Measurements from ENCODE around the gene TEAD1.

Gene TEAD1

DNA sequence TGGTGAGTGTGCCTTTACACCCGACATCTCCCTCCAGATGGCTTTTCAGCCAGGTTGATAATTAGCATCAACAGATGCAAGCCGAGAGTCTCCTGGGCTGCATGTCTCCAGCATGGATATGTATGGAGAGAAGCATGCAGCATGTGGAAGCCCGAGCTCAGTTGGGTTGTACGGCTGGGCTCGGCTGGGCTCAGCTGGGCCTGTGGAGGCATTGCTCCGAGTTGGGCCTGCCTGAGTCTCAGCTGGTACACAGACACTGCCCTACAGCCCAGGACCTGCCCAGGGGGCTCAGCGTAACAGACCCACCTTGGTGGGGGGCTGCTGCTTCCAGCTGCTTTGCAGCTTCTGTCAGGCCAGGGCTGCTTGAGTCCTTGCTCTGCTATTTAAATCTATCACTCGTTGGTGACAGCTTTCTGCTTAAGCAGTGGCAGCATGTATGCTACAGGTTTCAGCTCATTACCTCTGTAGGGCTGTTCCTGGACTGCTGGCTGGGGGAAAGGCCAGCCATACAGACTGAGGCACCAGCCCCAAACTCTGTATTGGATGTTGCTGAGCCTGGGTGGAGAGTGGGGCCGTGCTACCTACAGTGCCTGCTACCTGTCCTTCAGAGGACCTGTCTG lies 115.5 kb downstream of the TEAD1 start:
- no peak for DNase-seq (ENCODE audit: low read depth)

DNA sequence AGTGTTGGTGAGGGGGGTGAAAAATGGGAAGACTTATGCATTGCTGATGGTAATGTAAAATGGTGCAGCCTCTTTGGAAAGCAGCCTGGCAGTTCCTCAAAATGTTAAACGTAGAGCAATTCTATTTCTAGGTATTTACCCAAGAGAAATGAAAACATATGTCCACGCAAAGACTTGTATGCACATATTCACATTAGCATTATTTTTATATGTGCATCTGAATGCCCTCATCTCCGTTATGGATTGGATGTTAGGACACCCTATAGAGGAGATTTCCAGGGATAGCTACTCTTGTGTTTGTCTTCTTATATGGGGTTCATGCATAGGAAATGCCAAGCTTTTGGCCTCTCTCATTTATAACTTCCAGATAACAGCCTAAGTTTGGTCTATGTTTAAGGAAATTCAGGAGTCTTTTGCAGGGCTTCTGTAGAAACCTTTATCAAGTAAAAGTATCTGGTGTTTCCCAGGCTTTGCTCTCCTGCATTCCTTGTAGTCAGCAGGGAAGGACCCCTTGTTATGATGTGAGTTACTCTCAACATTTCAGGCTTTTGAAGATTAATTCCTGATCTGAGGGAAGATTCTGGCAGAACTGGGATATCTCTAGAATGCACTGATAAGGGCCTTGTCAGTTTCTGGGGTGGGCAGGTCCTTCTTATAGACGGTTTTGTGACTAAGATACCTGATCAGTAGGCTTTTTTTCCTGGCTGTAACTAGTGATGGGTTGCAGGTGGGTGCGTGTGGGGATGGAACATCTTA lies 116.8 kb downstream of the TEAD1 start:
- no peak for DNase-seq (ENCODE audit: low read depth)

DNA sequence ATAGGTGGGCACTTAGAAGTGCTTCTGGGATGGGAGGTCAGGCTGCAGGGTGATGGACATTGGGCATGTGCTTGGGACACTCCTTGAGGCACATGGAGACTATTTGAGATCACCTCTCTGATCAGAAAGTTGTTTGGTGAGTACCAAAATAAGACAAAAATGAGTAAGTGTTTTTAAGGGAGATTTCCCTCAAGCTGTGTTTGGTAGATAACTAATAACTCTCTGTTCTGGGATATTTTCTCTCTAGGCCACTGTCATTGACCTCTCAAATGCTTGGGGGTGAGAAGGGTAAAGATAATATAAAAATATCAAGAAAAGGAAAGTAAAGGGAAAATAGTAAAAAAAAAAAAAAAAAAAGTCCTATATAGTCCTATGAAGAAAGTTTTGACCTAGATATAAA lies 117.8 kb downstream of the TEAD1 start:
- DNase-seq (ENCODE audit: low read depth), result no peak

DNA sequence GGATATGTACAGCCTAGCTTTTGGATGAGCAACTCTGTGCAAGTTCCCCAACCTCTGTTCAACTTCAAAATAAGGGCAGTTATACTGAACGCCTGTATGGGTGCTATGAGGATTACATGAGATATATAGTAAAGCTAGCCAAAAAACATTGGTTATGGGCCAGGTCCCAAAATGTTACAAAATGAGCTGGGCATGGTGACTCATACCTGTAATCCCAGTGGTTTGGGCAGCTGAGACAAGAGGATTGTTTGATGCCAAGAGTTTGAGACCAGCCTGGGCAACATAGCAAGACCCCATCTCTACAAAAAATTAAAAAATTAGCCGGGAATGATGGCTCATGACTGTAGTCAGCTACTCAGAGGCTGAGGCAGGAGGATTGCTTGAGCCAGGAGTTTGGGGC lies 118.4 kb downstream of the TEAD1 start:
- DNase-seq (ENCODE audit: low read depth), result no peak

DNA sequence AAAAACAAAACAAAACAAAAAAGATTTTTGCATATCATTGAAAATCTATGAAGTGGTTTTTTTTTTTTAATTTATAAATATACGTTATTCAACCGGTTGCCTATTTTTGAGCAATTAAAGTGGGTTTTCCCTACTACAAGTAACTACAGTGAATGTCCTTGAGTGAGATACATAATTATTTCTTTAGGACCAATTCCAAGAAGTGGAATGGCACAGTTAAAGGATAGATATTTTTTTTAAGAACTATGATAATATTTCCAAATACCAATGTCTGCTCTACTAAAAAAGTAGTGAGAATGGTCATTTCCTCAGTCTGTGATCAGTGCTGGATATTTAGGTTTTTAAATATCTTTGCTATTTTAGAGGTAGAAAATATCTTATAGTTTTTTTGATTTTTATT lies 118.8 kb downstream of the TEAD1 start:
- DNase-seq (ENCODE audit: low read depth), result no peak

DNA sequence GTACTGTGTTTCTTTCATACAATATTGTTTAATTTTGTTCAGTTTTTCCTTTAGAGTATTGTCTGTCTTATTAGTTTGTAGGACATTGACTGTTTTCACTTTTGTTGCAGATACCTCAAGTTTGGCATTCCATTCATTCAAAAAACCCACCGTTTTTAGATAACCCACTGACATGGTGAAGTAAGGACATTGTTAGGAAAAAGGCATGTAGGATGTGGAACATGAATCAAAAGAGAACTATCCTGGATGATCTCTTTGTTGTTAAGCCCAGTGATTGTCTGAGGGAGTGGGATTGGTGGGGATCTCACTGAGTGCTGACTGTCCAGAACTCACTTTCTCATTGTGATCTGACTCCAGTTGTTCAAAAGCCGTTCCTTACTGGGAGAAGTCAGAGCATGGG lies 119.3 kb downstream of the TEAD1 start:
- no peak for DNase-seq (ENCODE audit: low read depth)

DNA sequence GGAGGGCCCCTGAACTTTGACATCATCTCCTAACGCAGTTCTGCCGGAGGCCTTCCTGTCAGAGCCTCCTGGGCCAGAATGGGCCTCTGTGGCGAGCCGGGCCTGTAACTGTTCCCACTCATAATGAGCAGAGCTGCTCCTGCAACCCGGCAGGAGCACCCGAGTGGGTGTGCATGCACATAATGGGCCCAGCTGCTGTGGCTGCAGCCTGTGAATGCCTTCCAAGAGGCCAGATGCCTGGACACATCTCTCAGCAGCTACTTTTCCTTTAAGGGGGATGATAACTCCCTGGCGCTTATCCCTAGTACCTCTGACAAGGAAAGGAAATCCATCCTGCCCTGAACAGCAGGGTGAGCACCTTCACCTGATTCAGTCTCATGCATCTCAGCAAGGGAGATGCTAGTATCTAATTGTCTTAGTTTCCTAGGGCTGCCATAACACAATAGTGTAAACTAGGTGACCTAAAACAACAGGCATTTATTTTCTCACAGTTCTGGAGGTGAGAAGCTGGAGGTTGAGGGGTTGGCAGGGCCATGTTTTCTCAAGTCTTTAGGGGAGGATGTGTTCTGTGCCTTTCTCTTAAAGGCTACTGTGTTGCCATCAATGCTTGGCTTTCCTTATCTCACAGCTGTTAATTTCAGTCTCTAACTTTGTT lies 120.5 kb downstream of the TEAD1 start:
- no peak for DNase-seq (ENCODE audit: low read depth)

DNA sequence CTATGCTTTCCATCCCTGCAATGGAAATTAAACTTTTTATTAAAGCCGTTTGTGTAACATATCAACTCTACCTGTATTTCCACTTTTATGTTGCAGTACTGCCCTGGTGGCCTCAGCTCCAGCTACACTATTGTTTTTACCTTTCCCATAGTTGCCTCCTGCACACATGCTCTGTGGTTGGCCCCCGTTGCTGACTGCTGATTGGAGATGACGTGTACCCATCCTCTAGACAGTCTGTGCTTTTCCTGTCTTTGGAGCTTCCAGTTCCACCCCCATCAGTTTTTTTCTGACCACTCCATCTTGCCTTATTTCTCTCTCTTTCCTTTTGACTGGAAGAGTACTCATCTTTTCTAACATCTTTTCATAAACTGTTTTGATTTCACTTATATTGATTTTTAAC lies 123.8 kb downstream of the TEAD1 start:
- no peak for DNase-seq (ENCODE audit: low read depth)

DNA sequence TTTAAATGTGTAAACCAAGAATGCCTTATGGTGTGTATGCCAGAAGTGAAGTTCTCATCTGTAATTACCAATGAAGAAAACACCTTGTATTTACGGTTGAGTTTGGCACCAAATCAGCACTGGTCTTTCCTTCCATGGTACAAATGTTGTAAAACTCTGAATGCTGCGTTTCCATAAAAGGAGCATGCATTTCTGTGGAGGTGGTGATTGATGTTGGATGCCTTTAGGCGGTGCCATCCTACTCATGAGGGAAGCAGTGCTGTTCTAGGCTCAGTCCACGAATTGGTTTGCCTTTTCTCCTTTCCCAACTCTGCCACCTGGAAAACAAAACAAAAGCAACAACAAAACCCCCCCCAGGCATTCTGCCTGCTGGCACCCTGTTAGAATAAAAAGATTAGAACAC lies 124.4 kb downstream of the TEAD1 start:
- DNase-seq (ENCODE audit: low read depth), result no peak

DNA sequence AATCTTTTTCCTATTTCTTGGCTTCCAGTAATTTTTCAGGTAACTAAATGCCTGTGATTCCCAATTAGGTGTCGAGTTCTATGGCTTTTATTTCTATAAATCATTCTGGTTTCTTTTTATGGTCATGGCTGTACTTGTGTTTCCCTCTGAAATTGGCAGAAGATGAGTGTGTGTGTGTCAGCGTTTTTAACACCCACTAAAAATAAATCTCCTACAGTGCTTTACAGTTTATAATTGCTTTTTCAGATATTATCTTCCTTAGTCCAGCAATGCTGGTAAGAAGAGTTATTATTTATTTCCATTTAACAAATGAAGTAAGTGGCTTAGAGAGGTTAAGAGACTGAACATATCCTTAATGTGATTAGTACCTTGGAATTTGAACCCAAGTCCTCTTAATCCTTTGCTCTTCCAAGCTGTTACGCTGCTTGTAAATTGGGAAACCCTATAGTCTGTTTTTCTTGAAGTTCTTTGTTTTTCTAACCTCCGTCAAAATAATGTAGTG lies 125.2 kb downstream of the TEAD1 start:
- DNase-seq (ENCODE audit: low read depth), result no peak

DNA sequence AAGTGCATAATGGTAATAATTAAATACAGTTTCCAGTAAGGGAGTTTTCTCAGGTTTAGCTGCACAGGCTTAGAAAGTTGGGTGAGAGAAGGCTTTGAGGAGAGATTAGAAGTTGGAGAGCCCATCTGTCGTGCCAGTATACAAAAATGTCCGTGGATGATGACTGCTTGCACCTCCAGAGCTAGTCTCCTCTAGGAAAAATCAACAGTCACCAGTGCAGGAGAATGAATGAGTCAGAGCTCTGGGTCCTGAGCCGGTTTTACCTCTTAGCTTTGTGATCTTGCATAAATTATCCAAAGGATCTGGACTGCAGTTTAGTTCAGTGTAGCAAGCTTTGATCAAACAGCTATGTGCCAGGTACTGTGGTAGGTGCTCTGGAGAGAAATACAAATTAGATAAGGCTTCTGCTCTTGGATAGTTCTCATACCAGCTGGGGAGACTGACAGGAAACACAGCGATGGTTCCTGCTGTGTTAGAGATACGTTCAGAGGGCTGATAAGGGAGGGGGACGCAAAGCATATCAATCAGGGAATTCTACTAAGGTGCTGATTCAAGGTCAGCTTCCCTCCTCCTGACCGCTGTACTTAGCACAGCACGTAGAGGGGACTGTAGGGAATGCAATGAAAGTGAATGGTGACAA lies 125.9 kb downstream of the TEAD1 start:
- DNase-seq (ENCODE audit: low read depth), result no peak

DNA sequence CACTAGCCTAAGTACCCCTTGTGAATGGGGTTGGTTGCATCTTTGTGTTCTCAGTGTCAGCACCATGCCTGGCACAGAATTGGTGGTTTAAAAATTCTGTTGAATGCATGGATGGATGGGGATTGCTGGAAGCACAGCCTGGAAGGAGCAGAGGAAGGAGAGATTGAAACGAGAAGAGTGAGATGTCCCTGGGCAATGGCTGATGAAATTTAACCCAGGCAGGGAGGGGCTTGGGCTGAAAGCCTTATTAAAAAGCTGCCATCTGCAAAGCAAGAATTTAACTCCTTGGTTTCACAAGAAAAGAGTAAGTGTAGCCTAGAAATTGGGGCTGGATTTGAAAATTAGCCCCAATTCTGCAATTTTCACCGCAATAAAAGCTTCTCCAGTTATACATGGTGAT lies 126.7 kb downstream of the TEAD1 start:
- no peak for DNase-seq (ENCODE audit: low read depth)

DNA sequence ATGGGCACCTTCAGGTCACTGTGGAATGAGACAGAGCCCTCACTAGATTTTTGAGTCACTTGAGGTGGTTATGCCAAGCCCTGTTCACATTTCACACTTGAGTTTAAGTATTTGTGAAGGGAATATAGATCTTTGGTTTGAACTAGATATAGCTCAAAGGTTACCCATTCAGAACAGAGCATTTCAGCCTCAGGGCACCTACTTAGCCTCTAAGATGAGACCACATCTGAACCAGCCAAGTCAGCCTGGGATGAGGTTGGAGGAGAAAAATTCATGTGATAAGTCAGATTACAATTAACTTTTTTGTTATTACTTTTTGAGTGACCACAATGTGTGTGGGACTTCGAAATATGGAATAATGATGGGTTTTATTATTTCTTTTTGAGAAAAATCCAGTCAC lies 127.8 kb downstream of the TEAD1 start:
- DNase-seq (ENCODE audit: low read depth), result no peak

DNA sequence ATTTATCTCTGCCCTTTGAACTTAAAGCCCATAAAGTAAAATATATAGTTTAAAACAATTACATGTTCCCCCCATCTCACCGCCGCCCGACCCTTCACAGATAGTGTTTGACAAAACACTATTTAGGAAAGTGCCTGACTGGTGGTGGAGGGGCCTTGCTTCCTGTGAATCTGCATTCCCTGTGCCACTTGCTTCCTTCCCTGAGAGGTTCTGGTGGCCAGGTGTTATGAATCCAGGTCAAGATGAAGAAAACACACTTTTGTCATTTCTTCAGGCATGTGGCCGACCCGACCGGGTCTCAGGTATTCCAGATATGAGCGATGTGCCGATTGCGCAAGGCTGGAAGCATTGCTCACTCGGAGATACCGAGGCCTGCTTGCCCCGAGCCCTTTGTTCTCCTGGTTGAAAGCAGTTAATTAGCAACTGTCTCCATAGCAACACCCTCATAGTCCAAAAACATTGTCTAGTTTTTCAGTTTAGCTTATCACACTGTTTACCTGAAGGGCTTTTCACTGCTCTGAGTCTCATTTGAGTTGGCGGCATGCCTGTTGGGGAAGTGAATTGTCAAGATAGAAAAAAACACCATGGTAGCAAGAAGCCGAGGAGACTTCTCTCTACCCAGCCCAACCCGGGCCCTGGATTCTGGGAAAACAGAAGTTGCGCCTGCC lies 128.3 kb downstream of the TEAD1 start:
- DNase-seq (ENCODE audit: low read depth), result no peak

DNA sequence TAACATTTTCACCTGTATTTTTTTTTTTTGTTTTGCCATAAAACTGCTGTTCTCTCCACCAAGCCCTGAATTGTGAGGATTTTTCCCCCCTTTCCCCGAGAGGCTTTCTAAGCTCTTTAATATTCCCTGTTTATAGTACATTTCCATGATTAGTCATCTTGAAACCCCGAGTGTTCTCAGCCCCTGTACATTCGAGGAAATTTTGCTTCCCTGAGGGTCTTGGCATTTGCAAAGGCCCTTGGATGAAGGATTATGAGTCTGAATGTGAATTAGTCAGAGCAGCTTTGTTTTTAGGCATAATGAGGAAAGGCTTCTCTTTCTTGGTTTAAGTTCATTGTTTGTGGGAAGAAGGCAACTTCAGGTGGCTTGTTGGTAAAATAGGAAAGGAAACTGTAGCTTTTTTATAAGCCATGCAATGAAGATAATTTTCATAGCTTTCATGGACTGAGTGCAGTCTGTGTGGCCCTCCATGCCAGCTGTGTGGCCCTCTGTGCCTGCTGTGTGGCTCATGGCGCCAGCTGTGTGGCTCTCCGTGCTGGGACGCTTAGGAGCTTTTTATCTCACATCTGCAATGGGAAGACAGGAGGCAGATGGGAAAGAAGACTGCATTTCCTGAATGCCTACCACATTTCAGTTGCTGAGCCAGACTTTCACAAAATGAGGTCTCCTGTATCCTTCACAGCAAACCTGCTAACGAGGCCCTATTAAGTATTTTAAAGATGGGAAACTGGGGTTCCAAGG lies 129.0 kb downstream of the TEAD1 start:
- DNase-seq (ENCODE audit: low read depth), result no peak

DNA sequence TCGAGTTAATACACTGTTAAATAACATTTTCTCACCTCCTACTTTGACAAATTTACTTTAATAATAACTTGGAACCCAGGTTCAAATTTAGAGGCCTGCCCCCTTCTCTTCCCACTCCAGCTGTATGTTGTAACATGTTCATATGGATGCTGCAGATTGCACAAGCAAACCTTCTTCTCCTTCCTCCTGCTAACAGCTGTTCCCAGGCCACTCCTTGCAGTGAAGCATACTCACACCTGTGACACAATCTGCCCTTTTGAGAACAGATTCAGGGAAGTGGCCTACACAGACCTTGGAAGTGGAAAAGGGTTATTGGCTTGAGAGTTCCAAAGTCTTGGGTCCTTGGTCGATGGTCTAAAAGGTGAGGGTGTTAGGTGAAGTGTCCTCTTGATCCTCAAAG lies 131.9 kb downstream of the TEAD1 start:
- DNase-seq (ENCODE audit: low read depth), result no peak

DNA sequence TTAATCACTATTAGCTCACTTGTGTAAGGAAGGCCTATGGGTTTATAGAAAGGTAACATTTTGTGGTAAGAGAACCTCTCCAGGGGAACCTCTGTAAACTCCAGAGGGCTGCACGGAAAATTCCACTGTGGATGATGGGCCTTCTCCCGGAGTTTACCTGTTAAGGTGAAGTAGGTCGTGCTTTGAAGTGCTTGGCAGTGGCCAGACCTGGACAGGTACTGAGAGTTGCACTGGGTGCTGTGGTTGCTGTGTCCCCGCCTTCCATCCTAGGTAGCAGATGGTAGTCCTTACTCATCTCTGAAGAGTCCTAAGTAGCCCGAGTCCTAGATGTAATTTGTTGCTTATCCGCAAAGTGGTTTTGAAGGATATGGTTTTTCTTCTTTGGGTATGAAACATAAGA lies 133.4 kb downstream of the TEAD1 start:
- no peak for DNase-seq (ENCODE audit: low read depth)

DNA sequence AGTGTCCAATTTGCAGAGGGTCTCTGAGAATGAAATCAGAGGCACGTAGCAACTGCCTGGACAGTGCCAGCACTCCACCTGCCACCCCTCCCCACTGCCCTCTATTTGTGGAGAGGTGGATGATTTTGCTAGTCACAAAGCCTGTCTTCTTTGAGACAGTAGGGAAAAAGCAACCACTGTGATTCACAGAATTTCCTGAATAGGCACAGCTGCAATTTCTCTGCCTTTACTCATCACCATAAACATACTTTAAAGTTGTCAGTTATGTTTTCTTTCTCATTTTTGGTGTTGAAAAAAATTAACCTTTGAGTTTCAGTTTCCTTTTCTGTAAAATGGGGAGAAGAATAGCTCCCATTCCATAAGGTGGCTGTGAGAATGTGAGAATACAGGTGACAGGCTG lies 134.3 kb downstream of the TEAD1 start:
- DNase-seq (ENCODE audit: low read depth), result no peak

DNA sequence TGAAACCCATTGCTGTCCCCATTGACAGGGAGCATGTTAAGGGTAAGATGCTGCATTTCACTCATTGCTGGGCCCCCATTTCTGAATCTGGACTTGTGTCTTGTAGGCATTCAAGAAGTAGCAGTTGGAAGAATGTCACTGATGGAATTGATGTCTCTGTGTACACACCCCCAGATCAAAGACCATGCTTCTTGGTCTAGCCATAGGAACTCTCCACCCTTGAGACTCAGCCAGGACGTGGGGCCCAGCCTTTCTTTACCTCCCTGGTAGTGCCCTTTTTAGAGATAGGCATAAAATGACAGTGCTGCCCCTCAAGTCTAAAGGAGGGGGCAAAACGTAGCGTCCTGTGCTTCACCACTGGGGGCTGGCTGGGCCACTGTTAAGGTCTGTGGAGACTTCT lies 135.1 kb downstream of the TEAD1 start:
- DNase-seq (ENCODE audit: low read depth), result no peak

DNA sequence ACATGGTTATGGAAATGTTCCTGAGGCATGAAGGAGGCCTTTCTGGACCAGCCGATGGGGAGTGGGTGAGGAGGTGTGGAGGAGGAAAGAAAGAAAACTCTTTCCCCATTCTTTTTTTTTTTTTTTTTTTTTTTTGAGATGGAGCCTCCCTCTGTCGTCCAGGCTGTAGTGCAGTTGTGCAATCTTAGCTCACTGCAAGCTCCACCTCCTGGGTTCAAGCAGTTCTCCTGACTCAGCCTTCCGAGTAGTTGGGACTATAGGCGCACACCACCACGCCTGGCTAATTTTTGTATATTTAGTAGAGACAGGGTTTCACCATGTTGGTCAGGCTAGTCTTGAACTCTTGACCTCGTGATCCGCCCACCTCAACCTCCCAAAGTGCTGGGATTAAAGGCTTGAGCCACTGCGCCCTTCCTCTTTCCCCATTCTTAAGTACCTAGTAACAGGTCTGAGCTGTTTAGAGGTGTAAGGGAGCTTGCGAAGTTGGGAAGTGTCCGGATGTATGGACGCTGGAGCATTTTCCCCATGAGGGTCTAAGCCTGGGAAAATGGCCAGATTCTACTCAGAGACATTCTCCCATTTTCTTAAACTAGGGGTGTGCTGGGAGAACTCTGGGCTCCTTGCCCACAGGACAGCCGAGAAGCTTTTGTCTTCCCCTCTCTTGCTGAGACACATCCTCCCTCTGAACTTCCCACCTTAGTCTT lies 135.8 kb downstream of the TEAD1 start:
- DNase-seq (ENCODE audit: low read depth), result no peak

DNA sequence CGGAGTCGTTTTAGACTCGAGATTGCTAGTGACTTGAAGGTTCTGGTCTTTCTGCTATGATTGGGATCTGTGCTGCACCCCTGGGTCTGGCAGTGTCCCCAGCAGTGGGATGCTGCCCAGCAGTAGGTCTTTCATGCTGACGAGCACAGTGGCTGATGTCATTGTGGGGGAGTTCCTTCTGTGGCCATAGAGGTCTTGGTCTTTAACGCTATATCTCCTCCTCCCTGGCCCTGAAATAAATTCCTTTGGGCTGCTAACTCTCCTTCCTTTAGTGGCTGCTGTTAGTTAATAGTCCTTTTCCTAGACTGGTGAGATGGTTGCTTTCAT lies 136.3 kb downstream of the TEAD1 start:
- DNase-seq (ENCODE audit: low read depth), result no peak

Measured in GM04503 (cell line).